ENCODE results near the gene ZSCAN5A.
"Not testable (repeated sequence)": the region's sequence is repeated elsewhere in the genome, so short reads cannot be mapped to it uniquely, and the experiment has no call there.

The ZSCAN5A gene

DNA sequence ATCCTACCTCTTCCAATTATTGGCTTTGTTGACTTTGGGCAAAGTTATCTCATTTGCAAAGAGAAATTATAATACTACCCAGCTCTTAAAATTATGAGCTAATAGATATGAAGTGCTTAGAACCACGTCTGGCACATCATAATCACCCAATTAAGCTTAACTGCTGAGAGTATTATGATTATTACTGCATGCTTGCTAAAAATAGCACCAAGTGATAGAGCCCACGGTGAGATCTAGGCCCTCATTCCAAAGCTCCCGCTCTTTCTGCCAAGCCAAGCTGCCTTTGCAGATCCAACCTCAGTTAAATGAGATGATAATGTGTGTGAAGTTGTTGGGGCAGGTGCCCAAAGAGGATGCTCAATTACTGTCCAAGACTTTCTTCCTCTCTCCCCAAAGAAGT lies 48.6 kb downstream of the ZSCAN5A start:
- Mint-ChIP-seq H3K4me1 (no peaks in the 10 kb centered on the region), H3K27me3 (no peaks in the 10 kb centered on the region), H3K4me3 (no peak overlapping the region), H3K9me3 (no peaks in the 10 kb centered on the region), H3K27ac (no peak overlapping the region), H3K36me3 (peaks cover 7% of the 10 kb centered on the region)

DNA sequence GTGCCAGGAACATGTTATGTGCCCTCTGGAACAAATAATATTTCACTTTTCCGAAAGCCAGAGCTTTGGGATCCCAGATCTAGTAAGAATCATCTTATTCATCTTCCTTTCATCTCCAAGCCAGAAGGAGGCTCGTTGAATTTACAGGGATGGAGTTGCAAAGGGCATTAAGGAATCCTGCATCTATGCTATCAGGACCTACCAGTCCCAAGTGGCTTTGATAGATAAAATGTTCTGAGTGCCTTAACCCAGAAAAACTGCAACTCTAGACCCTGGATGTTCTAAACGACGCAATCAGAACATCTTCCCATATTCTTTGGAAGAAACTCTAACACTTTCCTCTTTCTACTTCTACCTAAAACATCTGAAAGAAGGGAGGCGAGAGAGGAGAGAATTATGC lies 51.3 kb downstream of the ZSCAN5A start:
- Mint-ChIP-seq H3K36me3 (peaks cover 2% of the 10 kb centered on the region), H3K27me3 (no peaks in the 10 kb centered on the region), H3K4me3 (no peak overlapping the region), H3K27ac (no peak overlapping the region), H3K9me3 (no peaks in the 10 kb centered on the region), H3K4me1 (no peaks in the 10 kb centered on the region)

DNA sequence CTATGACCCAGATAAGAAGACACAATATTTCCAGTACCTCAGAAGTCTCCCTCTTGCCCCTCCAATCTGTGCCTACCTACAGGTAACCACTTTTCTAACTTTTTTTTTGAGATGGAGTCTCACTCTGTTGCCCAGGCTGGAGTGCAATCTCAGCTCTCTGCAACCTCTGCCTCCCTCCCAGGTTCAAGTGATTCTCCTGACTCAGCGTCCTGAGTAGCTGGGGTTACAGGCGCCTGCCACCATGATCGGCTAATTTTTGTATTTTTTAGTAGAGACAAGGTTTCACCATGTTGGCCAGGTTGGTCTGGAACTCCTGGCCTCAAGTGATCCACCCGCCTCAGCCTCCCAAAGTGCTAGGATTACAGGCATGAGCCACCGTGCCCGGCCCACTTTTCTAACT lies 52.7 kb downstream of the ZSCAN5A start:
- H3K4me1 Mint-ChIP-seq, H3K9me3 Mint-ChIP-seq, H3K4me3 Mint-ChIP-seq, H3K36me3 Mint-ChIP-seq, H3K27me3 Mint-ChIP-seq: not testable (repeated sequence)
- H3K27ac Mint-ChIP-seq: peak overlapping the region; percentile 30

GRCh38 chr19:56261145-56261544 lies 53.5 kb downstream of the ZSCAN5A start:
- Mint-ChIP-seq H3K27me3 (no peaks in the 10 kb centered on the region), H3K4me3 (no peak overlapping the region), H3K9me3 (no peaks in the 10 kb centered on the region), H3K27ac (no peak overlapping the region), H3K36me3 (no peaks in the 10 kb centered on the region), H3K4me1 (no peaks in the 10 kb centered on the region)

GRCh38 chr19:56258272-56258671 lies 56.4 kb downstream of the ZSCAN5A start:
- H3K4me1 Mint-ChIP-seq: peaks cover 3% of the 10 kb centered on the region

GRCh38 chr19:56253737-56254136 lies 60.9 kb downstream of the ZSCAN5A start:
- Mint-ChIP-seq H3K9me3 (no peaks in the 10 kb centered on the region), H3K4me3 (no peak overlapping the region), H3K27me3 (no peaks in the 10 kb centered on the region), H3K4me1 (peaks cover 3% of the 10 kb centered on the region), H3K27ac (no peak overlapping the region), H3K36me3 (peaks cover 4% of the 10 kb centered on the region)

More at GRCh38 chr19:56258272-56258671, 56.4 kb downstream of the ZSCAN5A start:
- H3K27ac Mint-ChIP-seq: no peak overlapping the region
- no peak overlapping the region for H3K4me3 Mint-ChIP-seq
- no peaks in the 10 kb centered on the region for H3K36me3 Mint-ChIP-seq
- H3K9me3 Mint-ChIP-seq: no peaks in the 10 kb centered on the region
- H3K27me3 Mint-ChIP-seq: no peaks in the 10 kb centered on the region

GRCh38 chr19:56252699-56253422 lies 61.8 kb downstream of the ZSCAN5A start:
- no peak overlapping the region for H3K27ac Mint-ChIP-seq
- H3K9me3 Mint-ChIP-seq: no peaks in the 10 kb centered on the region
- peaks cover 4% of the 10 kb centered on the region for H3K36me3 Mint-ChIP-seq
- H3K4me1 Mint-ChIP-seq: peaks cover 3% of the 10 kb centered on the region
- H3K4me3 Mint-ChIP-seq: no peak overlapping the region
- no peaks in the 10 kb centered on the region for H3K27me3 Mint-ChIP-seq

GRCh38 chr19:56248736-56249338 lies 65.8 kb downstream of the ZSCAN5A start:
- not testable (repeated sequence) for H3K4me3 Mint-ChIP-seq, H3K27ac Mint-ChIP-seq, H3K4me1 Mint-ChIP-seq, H3K27me3 Mint-ChIP-seq, H3K9me3 Mint-ChIP-seq, H3K36me3 Mint-ChIP-seq

- not testable (repeated sequence) for H3K36me3 Mint-ChIP-seq, H3K9me3 Mint-ChIP-seq, H3K27me3 Mint-ChIP-seq, H3K4me3 Mint-ChIP-seq, H3K4me1 Mint-ChIP-seq, H3K27ac Mint-ChIP-seq
Measured at GRCh38 chr19:56245764-56246163, 68.9 kb downstream of the ZSCAN5A start.

DNA sequence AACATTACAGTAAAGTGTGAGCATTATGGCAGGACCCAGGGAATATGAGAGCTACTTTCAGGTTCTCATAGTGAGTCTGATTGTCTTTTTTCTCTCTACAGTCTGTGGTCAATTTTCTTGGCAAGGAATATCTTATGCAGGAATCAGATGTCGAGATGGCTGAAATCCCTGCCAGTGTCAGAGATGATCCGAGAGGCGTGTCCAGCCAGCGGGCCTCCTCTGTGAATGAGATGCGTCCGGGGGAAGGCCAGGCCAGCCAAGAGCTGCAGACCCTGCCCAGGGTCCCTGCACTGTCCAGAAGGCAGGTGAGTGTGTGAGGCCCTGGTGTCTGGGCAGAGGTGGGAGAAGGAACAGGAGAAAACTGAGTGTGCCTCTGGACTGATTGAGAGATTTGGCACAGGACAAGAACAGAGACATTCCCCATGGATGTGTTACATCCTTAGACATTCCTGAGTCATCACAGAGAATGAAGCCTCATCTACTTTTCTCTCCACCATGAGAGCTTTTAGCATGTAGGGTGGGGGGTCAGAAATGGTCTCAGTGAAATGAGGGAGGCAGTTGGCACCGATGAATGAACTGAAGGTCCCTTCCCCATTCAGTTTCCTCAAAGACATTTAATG lies 69.4 kb downstream of the ZSCAN5A start:
- Mint-ChIP-seq H3K36me3 (no peaks in the 10 kb centered on the region), H3K4me3 (no peak overlapping the region), H3K4me1 (no peaks in the 10 kb centered on the region), H3K9me3 (no peaks in the 10 kb centered on the region), H3K27me3 (no peaks in the 10 kb centered on the region), H3K27ac (no peak overlapping the region)

DNA sequence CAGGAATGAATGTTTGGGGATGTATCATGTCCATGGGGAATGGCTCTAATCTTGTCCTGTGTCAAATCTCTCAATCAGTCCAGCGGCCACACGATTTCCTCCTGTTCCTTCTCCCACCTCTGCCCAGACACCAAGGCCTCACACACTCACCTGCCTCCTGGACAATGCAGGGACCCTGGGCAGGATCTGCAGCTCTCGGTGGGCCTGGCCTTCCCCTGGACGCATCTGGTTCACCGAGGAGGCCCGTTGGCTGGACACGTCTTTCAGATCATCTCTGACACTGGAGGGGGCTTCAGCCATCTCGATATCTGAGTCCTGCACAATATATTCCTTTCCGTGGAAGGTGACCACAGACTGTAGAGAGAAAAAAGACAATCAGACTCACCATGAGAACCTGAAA lies 91.2 kb downstream of the ZSCAN5A start:
- no peak overlapping the region for H3K27ac Mint-ChIP-seq

GRCh38 chr19:56222901-56223300 lies 91.7 kb downstream of the ZSCAN5A start:
- Mint-ChIP-seq H3K36me3 (peaks cover 5% of the 10 kb centered on the region), H3K9me3 (no peaks in the 10 kb centered on the region), H3K27me3 (peaks cover 9% of the 10 kb centered on the region), H3K4me1 (peaks cover 2% of the 10 kb centered on the region), H3K27ac (no peak overlapping the region), H3K4me3 (no peak overlapping the region)

More for the DNA sequence above, 91.2 kb downstream of the ZSCAN5A start:
- Mint-ChIP-seq H3K36me3 (peaks cover 5% of the 10 kb centered on the region), H3K4me3 (no peak overlapping the region), H3K4me1 (no peaks in the 10 kb centered on the region), H3K27me3 (peaks cover 6% of the 10 kb centered on the region), H3K9me3 (no peaks in the 10 kb centered on the region)

GRCh38 chr19:56221851-56222250 lies 92.8 kb downstream of the ZSCAN5A start:
- no peaks in the 10 kb centered on the region for H3K9me3 Mint-ChIP-seq
- peaks cover 5% of the 10 kb centered on the region for H3K36me3 Mint-ChIP-seq
- no peak overlapping the region for H3K27ac Mint-ChIP-seq
- peaks cover 3% of the 10 kb centered on the region for H3K4me1 Mint-ChIP-seq
- H3K4me3 Mint-ChIP-seq: no peak overlapping the region
- peaks cover 10% of the 10 kb centered on the region for H3K27me3 Mint-ChIP-seq

- H3K27ac Mint-ChIP-seq, H3K4me3 Mint-ChIP-seq, H3K36me3 Mint-ChIP-seq: not testable (repeated sequence)
Measured at GRCh38 chr19:56221442-56221841, 93.2 kb downstream of the ZSCAN5A start.

GRCh38 chr19:56218961-56219360 lies 95.7 kb downstream of the ZSCAN5A start:
- Mint-ChIP-seq H3K27me3 (peaks cover 17% of the 10 kb centered on the region), H3K36me3 (peaks cover 5% of the 10 kb centered on the region), H3K27ac (no peak overlapping the region)

More at GRCh38 chr19:56221442-56221841, 93.2 kb downstream of the ZSCAN5A start:
- H3K9me3 Mint-ChIP-seq, H3K4me1 Mint-ChIP-seq: not testable (repeated sequence)
- H3K27me3 Mint-ChIP-seq: peaks cover 12% of the 10 kb centered on the region

More at GRCh38 chr19:56218961-56219360, 95.7 kb downstream of the ZSCAN5A start:
- Mint-ChIP-seq H3K9me3 (no peaks in the 10 kb centered on the region), H3K4me1 (peaks cover 3% of the 10 kb centered on the region), H3K4me3 (no peak overlapping the region)

Data from activated naive CD4-positive, alpha-beta T cell treated with anti-CD3 and anti-CD28 coated beads, Interleukin-2, amount 50 U/mL, for 24 hours (primary cell).